ENCODE results near the gene TAS2R10.
"Not testable (repeated sequence)": the region's sequence is repeated elsewhere in the genome, so short reads cannot be mapped to it uniquely, and the experiment has no call there.

The TAS2R10 gene

GRCh38 chr12:10791769-10792168 is 34.4 kb downstream of the TAS2R10 start:
- not testable (repeated sequence) for H3K36me3 ChIP-seq (ENCODE audit: control insufficient read depth, insufficient read depth, low read length); H3K4me3 ChIP-seq (ENCODE audit: insufficient read depth, low read depth, low read length); H3K27me3 ChIP-seq (ENCODE audit: control insufficient read depth, insufficient read depth, low read length, poor library complexity, severe bottlenecking); H3K27ac ChIP-seq (ENCODE audit: insufficient read depth, low read depth, low read length, poor library complexity, severe bottlenecking); H3K4me1 ChIP-seq (ENCODE audit: control insufficient read depth, insufficient read depth, low read length); H3K9me3 ChIP-seq (ENCODE audit: control insufficient read depth, low read length)
- 85 to 88% methylated on average over 4 of the region's 4 CpGs for WGBS, 2 experiments

- H3K27ac ChIP-seq (ENCODE audit: insufficient read depth, low read depth, low read length, poor library complexity, severe bottlenecking): no peak overlapping the region
- no peaks in the 10 kb centered on the region for H3K4me1 ChIP-seq (ENCODE audit: control insufficient read depth, insufficient read depth, low read length)
- 91 to 96% methylated on average over 5 of the region's 5 CpGs for WGBS, 2 experiments
- no peaks in the 10 kb centered on the region for H3K36me3 ChIP-seq (ENCODE audit: control insufficient read depth, insufficient read depth, low read length)
- no peaks in the 10 kb centered on the region for H3K27me3 ChIP-seq (ENCODE audit: control insufficient read depth, insufficient read depth, low read length, poor library complexity, severe bottlenecking)
- no peaks in the 10 kb centered on the region for H3K9me3 ChIP-seq (ENCODE audit: control insufficient read depth, low read length)
- no peak overlapping the region for H3K4me3 ChIP-seq (ENCODE audit: insufficient read depth, low read depth, low read length)
Measured at GRCh38 chr12:10783252-10783651, 42.9 kb downstream of the TAS2R10 start.

GRCh38 chr12:10779103-10779502 is 47.1 kb downstream of the TAS2R10 start:
- no peaks in the 10 kb centered on the region for H3K36me3 ChIP-seq (ENCODE audit: control insufficient read depth, insufficient read depth, low read length)
- H3K27me3 ChIP-seq (ENCODE audit: control insufficient read depth, insufficient read depth, low read length, poor library complexity, severe bottlenecking): no peaks in the 10 kb centered on the region
- H3K27ac ChIP-seq (ENCODE audit: insufficient read depth, low read depth, low read length, poor library complexity, severe bottlenecking): no peak overlapping the region

More at GRCh38 chr12:10779103-10779502, 47.1 kb downstream of the TAS2R10 start:
- 85 to 88% methylated on average over 2 of the region's 2 CpGs for WGBS, 2 experiments
- Histone ChIP-seq H3K9me3 (ENCODE audit: control insufficient read depth, low read length) (no peaks in the 10 kb centered on the region), H3K4me1 (ENCODE audit: control insufficient read depth, insufficient read depth, low read length) (no peaks in the 10 kb centered on the region), H3K4me3 (ENCODE audit: insufficient read depth, low read depth, low read length) (no peak overlapping the region)
